DLD1 (cell line): ENCODE measurements around the gene UNC5A.

Experiments used
- in situ Hi-C: cut with HindIII; loops from 2 replicates; pipeline ENCODE4 v1.10.0; 2017; ENCODE audit warnings: low sequenced_read_pairs

UNC5A gene

DNA sequence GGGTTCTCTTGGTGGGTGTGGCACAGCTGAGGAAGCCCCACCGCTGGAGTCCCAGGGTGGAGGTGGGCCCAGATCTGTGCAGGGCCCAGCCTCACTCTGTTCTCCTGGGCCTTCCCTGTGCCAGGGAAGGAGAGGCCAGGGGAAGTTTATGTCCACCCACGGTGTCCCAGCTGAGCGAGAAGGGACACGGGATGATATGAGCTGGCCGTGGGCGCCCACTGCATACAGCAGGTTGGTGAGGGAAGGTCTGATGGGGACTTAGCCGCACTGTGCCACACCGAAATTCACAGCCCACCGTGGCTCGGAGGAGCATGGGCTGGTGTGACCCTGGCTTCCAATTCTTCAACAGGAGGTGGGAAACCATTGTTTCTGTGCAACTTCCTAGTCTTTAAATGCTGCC lies 33.9 kb downstream of the UNC5A start:
- in situ Hi-C loops, result no loop called here

DNA sequence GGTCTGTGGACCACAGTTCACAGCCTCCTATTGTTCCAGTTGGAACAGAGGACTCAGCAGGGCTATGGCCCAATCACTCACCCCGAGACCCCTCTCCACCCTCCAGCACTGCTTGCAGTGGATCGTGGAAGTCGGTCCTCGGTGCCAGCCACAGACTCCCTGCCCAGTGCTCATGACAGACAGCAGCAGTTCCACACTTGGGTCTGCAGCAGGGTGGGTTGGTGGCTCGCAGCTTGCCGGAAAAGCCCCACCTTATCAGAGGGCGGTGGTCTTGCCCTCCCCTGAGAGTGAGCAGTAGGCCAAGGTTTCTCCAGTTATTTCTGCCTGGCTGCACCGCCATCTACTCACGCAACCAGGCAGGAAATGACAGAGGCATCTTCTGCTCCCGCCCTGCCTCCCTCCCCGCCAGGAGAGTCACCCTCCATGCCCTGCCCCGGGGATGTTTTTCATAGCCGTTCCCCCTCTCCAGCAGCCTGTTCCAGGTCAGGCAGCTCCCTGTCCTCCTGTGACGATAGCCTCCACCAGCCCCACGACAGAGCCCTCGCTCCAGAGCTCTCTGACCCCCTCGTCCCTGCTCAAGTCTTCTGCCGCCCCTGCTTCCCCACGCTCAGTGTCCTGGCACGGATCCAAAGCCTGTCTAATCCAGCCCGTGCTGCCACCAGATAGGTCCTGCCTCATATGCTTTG lies 34.5 kb downstream of the UNC5A start:
- in situ Hi-C loops, result no loop called here

DNA sequence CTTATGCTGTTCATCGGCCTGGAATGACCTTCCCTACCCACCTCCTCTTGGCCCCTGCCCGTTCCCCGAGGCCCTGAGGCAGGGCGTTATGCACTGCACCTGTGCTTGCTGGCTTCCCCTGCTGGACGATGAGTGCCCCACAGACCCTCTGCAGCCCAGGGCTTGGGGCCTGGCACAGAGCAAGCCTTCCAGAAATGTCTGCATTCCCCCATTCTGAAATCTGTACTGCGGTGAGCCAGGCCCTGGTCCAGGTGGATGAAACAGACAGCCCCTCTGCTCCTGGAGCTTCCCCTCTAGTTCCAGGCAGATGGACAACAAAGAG lies 35.0 kb downstream of the UNC5A start:
- in situ Hi-C loops, result no loop called here

DNA sequence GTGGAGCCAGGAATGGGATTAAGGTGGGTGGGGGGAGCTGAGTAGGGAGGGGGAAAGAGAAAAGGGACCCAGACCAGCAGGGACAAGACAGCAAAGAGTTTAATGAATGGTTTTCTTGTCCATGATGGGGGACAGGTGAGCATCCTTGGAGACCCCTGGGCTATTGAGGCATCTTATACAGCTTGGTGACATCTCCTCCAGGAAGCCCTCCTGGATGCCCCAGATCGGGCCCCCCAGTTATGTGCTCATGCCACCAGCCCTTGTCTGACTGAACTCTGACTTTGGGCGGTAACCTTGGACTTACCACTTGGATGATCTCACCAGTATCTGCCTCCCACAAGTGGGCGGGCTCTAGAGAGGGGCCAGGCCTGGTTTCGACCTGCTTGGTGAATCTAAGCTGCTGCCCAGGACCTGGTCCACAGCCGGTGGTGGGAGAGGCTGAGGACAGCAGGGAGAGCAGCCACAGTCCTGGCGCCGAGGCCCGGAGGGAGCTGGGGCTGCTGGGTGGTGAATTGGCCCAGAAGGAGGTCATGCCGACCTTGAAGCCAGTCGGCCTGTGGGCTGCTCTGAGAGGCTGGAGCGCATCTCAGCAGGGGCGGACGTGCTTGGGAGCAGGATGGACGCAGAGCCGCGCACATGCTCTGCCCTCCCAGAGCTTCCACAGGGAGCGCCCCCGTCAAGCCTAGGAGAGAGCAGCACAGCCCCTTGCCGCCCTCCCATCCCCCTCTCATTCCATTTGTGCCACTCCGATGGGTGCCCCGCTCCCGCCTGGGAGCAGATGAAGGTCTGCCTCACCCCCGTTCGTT lies 36.2 kb downstream of the UNC5A start:
- in situ Hi-C loops, result no loop called here

DNA sequence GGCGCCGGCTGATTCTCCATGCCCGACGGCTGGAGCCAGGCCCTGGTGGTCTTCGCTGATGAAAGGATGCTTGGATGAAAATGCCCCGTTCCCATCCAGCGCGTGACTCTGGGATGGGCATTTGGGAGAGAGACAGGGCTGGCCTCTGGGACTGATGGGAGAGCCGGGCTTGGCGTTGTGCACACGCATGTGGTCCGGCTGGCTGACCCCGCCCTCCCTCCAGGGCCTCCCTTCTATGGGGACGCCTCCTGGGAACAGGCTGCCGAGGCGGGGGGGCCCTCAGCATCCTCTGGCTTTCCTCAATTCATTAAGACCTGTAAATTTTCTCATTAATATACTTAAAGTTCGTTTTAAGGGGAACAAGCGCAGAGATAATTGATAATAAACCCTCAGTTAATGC lies 36.8 kb downstream of the UNC5A start:
- in situ Hi-C loops, result no loop called here

DNA sequence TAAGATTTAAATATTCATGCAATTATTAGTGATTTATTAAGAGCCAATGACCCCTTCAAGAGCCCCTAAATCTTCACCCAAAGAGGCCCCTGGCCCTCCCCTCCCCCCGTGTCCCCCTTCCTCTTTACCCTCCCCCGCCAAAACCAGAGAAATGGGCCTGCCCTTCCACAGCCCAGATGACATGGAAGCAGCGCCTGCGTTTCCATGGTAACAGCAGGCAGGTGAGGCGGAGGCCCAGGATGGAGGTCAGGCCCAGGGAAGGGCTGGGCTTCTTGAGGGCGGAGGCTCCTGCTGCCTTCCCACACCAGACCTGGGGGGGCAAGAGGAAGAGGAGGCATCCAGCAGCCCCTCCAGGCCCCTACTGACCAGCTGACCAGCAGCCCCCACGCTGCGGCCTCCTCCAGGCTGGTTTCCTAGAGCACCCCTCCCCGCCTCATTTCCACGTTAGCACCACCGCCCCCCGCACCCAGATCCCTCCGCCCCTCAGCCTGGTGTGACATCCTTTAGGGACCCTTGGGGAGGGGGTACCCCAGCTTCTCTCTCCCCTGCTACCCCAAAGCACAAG lies 37.4 kb downstream of the UNC5A start:
- in situ Hi-C loops, result no loop called here

DNA sequence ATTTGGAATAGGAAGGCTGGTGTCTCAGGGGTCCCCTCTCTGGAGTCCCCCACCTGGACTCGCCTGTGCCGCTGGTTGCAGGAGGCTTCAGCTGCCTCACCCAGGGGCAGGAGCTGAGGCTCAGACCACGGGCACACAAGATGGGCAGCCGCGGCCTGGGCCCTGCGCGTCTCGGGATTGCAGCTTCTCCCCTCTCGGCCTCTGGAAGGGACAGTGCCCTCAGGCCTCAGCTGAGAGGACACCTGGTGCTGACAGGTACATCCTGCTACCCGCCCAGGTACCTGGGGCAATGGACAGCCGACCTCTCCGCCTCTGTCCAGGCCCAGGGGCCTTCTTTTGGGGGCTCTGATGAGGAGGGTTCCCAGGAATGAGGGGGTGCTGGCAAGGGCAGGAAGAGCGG lies 38.3 kb downstream of the UNC5A start:
- in situ Hi-C loops, result no loop called here

DNA sequence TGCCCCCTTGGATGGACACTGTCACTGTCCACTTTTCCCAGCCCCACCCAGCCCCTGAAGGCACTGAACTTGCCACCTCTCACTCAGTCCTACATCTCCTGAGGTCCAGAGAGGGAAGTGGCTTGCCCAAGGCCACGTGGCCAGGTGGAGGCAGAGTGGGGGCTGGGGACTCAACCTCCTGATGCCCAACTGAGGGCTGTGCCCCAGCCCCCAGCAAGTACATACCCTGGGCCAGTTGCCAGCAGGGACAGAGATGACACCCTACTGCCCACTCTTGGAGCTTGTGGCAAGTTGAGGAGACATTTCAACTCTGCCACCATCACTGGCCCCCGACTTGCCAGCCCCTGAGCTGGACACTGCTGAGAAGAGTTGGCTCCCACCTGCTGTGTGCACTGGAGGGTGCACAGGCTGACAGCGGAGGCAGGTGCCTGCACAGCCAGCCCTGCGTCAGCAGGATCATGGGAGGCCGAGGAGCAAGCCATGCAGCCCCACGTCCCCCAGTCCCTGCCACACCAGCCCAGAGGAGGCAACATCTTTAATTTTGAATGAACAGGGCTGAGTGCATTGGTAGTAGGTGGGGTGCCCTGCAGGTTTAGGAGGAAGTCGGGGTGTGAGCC lies 39.4 kb downstream of the UNC5A start:
- in situ Hi-C loops, result no loop called here

DNA sequence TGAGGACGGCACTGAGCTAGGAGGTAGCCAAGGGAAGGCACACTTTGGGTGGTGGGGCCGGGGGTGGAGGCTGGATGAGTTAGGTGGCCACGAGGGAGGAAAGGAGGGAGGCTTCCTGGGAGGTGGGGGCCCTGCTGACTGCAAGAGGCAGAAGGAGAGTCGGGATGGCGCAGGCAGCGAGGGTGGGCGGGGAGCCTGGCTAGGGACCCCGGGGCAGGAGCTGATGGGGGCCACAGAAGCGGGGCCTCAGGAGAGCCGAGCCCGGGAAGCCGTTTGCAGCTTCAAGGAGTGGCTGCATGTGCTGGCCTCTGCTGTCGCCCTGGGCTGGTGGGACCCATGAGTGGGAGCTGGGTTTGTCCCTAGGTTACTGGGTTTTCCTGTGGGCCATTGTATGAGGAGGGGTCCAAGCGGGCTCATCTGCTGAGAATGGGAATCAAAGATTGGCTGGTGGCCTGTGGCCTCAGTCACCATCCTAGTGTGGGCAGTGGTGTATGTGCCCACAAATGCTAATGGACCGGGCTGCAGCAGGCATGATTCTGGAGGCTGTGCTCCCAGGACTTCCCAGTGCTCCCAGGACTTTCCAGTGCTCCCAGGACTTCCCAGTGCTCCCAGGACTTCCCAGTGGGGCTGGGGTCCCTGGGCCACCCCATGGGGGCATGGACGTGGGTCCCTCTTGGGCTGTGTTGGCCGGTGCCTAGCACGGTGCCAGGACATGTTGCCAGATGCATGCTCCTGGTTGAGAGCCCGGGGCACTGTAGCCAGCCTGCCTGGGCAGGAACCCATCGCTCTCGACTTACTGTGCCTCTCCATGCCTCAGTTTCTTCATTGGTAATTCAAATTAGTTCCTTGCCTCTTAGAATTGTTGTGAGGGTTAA lies 40.2 kb downstream of the UNC5A start:
- in situ Hi-C loops, result no loop called here

DNA sequence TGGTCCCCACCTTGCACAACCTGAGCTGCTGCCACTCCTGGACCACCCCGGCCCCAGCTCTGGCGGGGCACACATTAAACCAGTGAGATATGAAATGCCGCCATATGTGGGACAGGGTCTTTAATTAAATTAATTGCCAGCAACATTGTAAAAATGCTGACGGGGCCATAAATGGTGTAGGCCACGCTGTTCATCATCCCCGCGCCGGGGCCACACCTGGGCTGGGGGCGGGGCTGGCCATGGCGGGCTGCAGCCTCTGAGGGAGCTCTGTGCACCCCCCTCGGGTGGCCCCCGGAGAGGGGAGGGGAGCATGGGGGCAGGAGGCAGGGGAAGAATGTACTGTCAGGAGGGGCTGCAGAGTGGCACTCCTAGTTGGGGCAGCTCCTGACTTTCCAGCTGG lies 41.0 kb downstream of the UNC5A start:
- in situ Hi-C loops, result no loop called here

DNA sequence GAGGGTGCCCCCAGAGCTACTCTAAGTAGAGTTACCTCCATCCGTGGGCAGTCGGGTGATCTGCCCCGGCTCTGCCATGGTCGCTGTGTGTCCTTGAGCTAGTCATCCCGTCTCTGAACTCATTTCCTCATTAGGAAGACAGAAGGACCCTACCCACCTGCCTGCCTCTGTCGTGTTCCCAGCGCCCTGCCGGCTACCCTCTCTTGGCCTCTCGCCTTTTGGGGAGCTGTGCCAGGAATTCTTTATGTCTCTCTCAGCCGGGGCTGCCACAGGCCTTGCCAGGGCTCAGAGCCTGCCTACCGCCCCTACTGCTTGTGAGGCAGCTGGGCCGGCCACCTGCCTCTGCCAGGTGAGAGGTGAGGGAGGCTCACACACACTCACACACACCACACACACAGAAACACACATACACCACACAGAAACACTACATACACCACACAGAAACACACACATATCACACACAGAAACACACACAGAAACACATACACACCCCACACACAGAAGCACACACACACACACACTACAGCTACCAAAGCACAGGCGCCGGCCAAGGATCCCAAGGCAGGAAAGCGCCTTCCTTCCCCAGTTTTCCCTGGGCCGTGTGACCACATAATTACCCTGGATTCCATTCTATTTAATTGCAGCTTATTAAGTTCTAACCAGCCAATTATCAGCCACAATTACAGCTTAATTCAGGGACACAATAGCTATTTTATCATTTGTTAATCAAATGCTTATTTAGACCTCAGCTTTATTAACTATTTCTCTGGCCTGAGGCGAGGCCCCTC lies 41.7 kb downstream of the UNC5A start:
- in situ Hi-C loops, result no loop called here

DNA sequence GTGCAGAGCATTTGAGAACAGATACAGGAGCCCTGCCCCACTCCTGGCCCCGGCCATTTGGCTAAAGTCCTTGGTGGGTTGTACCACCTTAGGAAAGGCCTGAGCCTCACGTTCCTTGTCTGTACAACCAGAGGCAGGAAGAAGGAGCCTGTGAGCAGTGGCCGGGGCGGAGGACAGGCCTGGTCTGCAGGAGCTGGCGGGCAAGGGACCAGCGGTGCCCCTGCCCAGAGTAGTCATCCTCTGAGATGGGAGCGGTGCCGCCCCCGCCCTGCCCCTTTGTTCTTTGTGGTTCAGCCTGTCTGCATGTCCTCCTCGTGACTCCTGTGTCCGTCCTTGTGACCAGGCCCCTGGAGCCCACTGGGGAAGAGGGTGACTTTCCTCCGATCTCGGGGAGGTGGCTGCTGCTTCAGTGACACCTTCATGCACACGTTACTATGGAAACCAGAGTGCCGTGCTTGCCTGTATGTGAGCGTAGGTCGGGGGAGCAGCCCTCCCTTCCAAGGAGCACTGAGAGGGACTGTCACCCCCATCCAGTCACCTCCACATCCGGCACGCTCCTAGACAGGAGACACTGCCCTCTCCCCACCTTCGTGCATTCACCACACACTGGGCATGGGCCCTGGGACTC lies 42.9 kb downstream of the UNC5A start:
- in situ Hi-C loops, result no loop called here

DNA sequence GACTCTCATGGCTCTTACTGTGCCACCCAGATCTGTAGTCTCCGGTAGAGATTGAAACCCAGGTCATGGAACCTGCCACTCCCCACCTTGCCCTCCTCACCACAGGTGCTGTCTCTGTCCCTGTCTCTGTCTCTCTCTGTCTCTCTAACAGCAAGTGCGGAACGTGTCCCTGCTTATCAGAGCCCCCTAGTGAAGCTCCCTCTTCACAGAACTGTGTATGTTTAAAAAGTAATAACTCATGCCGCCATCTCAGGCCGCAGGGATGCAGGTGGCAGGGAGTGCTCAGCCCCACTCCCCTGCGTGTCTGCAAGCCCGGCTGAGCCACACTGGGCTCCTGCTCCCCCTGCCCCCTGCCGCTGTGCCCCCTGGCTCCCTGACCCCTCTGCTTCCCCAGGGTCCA lies 43.8 kb downstream of the UNC5A start:
- in situ Hi-C loops, result no loop called here

DNA sequence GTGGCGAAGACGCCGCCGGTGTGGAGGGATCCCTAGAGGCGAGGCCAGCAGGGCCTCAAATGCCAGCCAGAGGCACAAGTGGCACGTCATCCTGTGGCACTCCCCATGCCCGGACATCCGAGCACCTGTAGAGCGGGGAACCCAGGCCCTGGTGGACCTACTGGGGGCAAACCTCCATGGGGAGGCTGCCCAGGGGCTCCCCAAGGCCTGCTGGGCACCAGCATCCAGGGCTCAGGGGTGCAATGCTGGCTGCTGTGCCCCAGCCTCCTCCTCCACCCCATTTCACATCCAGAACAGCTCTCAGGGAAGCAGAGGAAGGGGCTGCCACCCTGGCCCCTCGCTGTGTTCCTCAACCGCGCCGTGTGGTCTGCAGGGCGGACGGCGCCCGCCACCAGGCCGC lies 45.2 kb downstream of the UNC5A start:
- in situ Hi-C loops, result no loop called here

DNA sequence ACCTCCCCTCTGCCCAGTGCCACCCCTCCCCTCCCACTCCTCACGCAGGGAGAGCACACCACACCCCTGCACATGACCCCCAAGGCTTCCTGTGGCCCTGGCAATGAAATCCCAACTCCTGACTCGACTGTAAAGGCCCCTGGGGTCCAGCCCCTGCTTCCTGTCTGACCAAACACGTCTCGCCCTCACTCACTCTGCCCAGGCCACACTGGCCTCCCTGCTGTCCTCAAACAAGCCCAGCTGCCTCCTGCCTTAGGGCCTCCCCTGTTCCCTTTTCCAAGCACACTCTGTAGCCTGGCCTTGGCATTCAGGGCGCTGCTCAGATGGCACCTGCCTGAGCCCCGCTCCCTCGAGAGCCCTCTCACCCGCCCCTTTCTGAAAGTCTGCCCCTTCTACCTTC lies 46.4 kb downstream of the UNC5A start:
- in situ Hi-C loops, result no loop called here

DNA sequence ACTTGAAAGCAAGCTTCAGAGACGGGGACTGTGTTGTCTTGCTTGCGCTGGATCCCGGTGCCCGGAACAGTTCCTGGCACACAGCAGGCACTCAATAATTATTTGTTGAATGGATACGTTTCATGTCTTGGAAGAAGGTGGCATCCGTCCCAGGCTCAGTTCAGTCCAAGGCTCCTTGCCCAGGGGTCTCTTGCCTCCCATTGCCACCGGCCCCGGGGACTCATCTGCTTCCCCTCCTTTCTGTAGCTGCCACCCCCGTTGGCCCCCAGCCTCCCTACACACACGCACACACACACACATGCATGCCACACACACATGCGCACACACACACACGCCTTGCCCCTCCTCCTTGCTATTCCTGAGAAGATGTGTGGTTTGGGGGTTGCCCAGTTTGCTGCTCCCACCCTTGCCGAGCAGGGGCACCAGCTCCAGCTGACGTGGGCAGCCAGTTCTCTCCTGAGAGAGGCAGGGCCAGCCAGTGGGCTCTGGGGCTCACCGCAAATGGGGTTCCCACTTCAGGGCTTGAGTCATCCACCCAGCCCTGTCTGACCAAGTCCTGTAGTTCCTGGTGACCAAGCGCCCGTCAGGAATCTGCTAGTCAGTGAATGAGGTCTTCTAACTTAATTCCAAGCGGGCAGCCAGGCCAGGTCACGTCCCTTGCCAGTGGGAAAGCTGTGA lies 47.0 kb downstream of the UNC5A start:
- in situ Hi-C loops, result no loop called here

DNA sequence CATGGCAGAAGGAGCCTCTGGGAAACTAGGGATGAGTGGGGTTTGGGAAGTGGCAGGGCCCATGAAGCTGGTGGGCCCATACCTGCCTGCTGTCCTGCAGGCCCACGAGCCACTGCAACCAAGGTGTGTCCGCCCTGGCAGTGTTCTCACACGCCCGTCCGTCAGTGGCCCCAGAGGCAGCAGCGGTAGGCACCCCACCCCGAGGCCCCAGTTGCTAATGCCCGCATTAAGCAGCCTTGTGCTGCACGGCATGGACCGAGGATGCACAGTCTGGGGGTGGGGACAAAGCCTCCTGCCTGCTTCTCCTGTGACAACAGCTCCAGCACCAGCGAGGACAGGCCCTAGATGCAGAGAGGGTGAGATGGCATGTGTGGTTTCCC lies 47.5 kb downstream of the UNC5A start:
- in situ Hi-C loops, result no loop called here

DNA sequence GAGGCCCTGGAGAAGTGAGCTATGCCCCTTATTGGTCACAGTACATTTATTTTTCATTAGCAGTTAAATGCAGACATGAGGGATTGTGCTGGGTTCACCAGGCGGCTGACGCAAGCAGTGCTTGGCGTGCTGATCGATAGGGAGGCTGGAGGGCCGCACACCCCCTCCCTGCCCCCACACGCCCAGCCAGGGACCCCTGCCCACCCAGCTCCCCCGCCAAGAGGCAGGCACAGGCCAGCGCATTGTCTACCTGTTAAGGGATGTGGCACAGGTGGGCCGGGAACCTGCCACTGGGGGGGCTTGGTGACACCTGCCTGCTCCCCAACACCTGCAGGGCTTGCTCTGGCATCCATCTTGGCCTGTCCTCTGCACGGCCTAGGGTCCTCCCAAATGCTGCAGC lies 49.6 kb downstream of the UNC5A start:
- in situ Hi-C loops, result no loop called here

DNA sequence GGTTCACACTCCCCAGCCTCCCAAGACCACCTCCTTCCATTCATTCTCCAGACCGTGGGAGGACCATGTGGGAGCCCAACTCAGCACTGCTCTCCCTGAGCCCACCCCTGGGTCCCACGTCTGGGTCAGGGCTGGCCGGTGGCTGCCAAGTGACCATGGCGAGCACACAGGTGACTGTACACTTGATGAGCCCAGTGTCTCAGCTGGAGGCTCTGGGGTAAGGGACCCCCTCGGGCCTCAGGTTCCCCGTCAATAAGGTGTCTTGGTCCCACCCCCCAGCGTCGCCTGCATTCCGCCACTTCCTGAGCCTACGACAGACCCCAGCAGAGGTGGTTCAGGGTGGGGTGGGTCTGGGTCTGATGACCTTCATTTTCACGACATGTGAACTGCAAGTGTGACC lies 50.0 kb downstream of the UNC5A start:
- in situ Hi-C loops, result no loop called here
